ENCODE data around the gene PRDM16. TPM values are rescaled to one million over a fixed set of nuclear protein-coding genes. Genes with fewer than 3 reads are reported as not detected.

PRDM16 gene
- total and polyA plus RNA-seq, 2 of the 8 experiments (the other 6 are each of a cell fraction or from before 2014, with no cell fraction given): 0.39 to 0.43 TPM

- no peak for TF ChIP-seq BACH1 (IDR thresholded peaks at IDR 0.05; ENCODE audit: low read length)
- no peak for TF ChIP-seq EP300 (IDR thresholded peaks at IDR 0.05; ENCODE audit: borderline replicate concordance in 1 of 2, low read depth in 2 of 2, low read length in 2 of 2)
- no peak for TF ChIP-seq ZNF274 (IDR thresholded peaks at IDR 0.05; ENCODE audit: borderline replicate concordance, extremely low read depth, low read length)
- no peak for TF ChIP-seq TAF1 (IDR thresholded peaks at IDR 0.05; ENCODE audit: low read depth, low read length)
- no peak for TF ChIP-seq CHD2 (IDR thresholded peaks at IDR 0.05; ENCODE audit: low read length)
- TF ChIP-seq, protein P1, sequence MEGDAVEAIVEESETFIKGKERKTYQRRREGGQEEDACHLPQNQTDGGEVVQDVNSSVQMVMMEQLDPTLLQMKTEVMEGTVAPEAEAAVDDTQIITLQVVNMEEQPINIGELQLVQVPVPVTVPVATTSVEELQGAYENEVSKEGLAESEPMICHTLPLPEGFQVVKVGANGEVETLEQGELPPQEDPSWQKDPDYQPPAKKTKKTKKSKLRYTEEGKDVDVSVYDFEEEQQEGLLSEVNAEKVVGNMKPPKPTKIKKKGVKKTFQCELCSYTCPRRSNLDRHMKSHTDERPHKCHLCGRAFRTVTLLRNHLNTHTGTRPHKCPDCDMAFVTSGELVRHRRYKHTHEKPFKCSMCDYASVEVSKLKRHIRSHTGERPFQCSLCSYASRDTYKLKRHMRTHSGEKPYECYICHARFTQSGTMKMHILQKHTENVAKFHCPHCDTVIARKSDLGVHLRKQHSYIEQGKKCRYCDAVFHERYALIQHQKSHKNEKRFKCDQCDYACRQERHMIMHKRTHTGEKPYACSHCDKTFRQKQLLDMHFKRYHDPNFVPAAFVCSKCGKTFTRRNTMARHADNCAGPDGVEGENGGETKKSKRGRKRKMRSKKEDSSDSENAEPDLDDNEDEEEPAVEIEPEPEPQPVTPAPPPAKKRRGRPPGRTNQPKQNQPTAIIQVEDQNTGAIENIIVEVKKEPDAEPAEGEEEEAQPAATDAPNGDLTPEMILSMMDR (IDR thresholded peaks at IDR 0.05; ENCODE audit: control extremely low read depth in 1 of 3, insufficient read depth in 1 of 3, low read depth in 1 of 3, low read length in 3 of 3): no peak
- no peak for TF ChIP-seq POLR2AphosphoS5 (IDR thresholded peaks at IDR 0.05; ENCODE audit: low read depth, low read length)
Observed at GRCh38 chr1:3222042-3222692, 153.2 kb downstream of the PRDM16 start (continued).

Data from H1 (cell line).